Caki2 (cell line): ENCODE data around the gene ZDHHC21. TPM values are rescaled to one million over a fixed set of nuclear protein-coding genes. Genes with fewer than 3 reads are reported as not detected.
A peak's percentile ranks its signal among the peaks of the same experiment; 100 is the strongest.

Experiments
- DNase-seq: peaks from one replicate; pipeline ENCODE4 v3.0.0-alpha.2; 2015; ENCODE audit warnings: low read depth
- in situ Hi-C: cut with HindIII; loops from 2 replicates; pipeline ENCODE4 v1.10.0; 2016; ENCODE audit warnings: low sequenced_read_pairs, low pct_unique_long_range_greater_than_20kb, mixed read lengths
- total RNA-seq: library from RNA; depleted of rRNA; stranded (reverse); fragments of >200 nt; shearing (Covaris generic); gene quantifications from 2 replicates; pipeline ENCODE4 v1.2.3, GENCODE V29; 2014; ENCODE audit warnings: low replicate concordance

The ZDHHC21 gene
- total RNA-seq, 1 experiment from 2014 or later: 1.8 TPM

DNA sequence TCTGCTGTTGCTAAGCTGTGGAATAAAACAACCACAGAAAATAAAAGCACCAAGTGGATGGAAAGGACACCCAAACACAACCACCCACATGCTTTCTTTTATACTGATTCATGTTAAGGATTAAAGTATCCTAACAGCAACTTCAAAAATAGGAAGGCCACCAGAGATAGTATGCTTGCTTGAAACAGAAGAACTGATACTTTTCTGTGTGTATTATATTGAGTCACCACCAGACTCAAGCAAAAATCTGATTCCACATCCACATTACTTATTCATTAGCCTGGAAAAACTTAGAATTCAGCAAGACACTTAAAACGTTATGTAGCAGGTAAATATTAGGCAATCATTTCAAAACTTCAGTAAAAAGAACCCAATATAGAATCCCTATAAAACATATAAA lies 52.3 kb downstream of the ZDHHC21 start:
- in situ Hi-C loops: no loop called here
- no peak for DNase-seq

DNA sequence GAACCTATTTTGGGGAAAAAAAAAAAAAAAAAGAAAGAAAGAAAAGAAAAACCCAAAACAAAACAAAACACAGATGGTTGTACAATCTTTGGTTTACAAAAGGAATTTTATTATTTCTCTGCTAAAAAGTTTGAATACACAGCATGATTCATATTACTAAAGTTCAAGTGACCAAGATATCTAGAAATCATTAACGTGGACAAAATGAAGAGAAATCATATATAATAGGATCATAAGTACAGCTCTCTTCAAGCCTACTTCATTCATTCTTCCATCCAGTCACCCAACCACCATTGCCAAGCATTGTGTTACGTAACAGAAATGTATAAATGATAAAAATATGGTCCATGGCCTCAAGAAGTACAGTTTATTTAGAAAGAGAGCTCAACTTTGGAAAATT lies 52.9 kb downstream of the ZDHHC21 start:
- DNase-seq: no peak
- in situ Hi-C loops: no loop called here

DNA sequence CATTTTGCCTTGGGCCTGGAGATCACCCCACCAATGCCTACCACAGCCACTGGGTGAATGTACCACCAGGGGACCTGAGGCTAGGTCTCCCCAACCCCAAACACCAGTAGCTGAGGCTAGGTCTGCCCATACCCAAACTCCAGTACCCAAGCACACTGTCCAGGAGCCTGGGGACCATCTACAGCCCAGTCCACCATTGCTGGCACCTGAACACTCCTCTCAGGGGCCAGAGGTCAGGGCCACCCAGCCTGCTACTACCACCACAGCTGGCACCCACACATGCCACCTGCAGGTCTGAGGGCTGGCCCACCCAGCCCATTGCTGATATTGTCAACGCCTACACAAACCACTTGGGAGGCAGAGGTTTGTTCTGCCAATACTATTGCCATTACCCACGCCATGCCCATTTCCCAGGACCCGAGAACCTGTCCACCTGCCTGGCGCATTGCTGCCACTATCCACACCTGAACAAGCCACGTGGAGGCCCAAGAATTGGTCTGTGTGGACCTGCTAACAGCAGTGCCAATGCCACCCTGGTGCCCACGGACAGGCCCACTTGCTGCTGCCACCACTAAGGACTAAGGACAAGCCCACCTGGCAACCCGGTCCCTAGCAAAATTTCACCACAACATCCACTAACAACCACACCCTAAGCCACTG lies 59.2 kb downstream of the ZDHHC21 start:
- no peak for DNase-seq
- in situ Hi-C loops: no loop called here

GRCh38 chr9:14633148-14633547 lies 60.1 kb downstream of the ZDHHC21 start:
- no peak for DNase-seq
- in situ Hi-C loops: no loop called here

DNA sequence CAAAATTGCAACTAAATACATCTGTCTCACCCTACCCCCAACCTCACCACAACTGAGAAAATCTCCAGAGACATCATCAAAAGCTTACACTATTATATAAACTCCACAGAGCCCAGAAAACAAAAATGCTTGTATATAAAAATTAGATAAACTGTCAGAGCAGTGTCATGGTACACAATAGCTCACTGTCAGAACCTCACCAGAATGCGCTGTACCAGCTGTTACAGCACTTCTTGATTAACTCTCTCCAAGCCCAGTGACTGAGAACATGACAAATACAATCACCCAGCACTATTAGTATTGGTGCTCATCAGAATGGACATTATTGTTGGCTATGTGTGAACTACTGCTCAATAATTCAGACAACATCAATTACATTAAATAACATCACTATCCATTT lies 65.7 kb downstream of the ZDHHC21 start:
- DNase-seq: no peak
- in situ Hi-C loops: no loop called here

DNA sequence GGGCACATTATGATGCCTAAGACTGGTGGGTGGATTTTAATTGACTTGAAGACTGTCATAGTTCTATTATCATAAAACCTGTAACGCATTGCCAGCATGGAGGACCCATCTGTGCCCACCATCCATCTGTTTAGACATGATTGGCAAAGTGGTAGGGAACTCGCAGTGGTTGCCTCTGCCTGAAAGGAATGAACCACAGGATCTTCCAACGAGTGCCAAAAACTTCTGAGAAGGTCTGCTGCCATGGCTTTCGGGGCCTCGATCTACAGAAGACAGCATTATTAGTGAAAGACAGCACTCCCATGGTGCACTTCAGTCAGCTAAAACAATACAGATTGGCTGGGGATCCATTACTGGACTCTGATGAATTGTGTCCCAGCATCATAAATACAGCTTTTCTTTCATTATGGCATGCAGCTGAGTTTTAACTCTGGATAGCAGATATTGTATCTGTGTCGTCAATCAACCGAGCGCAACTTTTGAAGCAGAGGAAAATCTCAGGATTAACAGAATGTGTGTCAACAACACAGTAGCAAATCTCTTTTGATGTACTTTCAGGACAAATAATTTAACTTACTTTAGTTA lies 74.3 kb downstream of the ZDHHC21 start:
- no peak for DNase-seq
- in situ Hi-C loops: no loop called here

DNA sequence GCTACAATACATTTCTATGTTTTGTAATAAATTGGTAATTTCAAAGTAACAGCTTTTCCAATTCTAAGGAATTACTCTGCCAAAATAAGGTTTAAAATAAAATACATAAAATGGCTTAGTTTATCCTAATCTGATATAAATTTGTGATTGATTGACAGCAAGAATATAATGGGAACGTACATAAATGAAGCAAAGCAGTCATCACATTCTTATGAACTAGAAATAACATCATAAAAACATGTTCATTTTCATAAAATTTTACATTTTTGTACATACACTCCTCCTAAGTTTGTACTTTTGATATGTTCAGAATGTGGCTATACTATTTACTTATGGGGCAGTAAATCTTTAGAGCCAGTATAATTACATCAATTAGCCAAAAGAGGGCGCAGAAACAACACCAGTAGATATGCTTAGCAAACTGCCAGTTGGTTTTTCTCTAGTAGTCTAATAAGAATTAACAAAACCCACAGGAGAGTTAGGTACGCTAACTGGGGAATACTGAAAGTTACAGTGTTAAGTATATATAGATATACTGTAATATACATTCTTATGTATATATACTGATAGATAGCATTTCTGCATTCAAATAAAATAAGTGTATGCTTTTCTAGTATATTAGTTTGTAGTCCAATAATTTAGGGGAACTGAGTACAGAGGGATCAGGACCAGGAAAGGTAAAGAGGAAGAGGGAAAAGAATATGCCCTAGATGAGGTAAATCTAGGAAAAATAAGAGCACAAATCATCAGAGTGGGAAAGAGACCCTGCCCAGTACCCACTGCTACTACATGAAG lies 76.8 kb downstream of the ZDHHC21 start:
- in situ Hi-C loops: no loop called here

DNA sequence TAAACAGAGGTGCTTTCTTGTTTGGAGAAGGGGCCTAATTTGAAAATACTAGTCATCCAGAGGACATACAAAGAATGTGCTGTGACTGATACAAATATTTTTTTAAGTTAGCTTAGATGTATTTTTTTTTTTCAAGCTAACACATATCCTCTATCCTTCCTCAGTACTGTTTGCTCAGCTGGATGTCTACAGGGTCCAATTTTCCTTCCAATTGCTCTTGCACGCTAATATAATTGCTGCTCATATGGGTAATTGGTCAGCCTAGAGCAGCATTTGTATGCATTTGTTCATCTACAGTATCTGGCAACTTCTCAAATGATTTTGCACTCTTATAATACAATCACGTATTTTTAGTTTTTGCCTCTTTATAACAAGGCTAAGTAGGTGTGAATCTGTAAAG lies 84.7 kb downstream of the ZDHHC21 start:
- in situ Hi-C loops: no loop called here

More for the DNA sequence above, 76.8 kb downstream of the ZDHHC21 start:
- DNase-seq: peak; percentile 6

DNA sequence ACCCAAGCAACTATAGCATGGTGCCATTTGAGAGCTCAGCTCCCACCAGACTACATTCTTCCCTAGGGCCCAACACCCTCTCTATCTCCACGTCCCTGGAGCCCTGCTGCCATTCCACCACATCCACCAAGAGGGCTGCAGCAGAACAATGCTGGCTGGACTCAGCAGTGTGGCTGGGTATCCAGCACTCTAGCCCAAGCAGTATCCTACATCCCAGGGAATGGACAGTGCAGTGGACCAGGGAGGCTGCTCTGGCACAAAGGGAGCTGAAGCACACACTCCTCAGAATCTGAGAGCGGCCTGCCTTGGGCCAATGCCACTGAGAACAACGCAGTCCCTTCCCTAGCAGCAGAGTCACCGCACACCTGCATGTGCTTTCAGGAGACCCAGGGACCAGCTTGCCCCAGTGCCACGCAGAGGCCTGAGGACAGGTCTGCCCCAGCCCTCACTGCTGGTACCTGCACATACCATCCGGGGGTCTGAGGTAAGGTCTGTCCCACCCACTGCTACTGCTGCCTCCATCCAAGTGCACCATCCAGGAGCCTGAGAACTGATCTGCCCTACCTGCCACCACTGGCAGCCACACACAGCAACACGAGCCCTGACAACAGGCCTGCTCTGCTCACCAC lies 95.9 kb downstream of the ZDHHC21 start:
- DNase-seq: no peak
- in situ Hi-C loops: no loop called here

More for the DNA sequence above, 84.7 kb downstream of the ZDHHC21 start:
- no peak for DNase-seq

DNA sequence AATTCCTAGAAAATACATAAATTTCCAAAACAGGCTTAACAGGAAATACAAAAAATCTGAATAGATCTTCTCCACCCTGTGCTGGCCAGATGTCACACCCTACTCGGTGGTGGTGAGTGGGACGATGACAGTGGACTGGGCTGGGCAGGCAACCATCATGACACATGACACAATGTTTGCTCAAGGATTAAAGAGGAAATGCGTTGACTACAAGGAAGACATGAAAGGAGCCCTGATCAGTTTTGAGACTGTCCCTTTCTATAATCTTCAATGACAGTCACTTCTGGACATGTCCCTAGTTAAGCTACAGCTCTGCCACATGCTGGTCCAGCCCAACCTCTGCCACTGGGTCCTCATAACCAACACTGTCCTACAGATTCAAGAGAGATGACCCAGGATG lies 99.8 kb downstream of the ZDHHC21 start:
- no peak for DNase-seq

DNA sequence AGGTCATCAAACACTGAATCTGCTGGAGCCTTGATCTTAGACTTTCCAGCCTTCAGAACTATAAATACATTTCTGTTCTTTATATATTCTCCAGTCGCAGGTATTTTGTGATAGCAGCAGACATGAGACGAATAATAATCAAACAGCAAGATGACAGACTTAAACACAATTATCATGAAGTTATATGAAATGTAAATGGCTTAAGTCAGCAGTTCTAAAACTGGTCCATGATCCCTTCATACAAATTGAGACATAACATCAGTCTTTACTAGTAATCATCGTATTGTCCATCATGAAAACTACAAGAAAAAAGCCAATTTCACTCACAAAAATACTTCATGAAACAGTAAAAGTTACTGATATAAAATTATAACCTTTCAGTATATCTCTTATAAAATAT lies 101.8 kb downstream of the ZDHHC21 start:
- in situ Hi-C loops: no loop called here
- DNase-seq: no peak

More for the DNA sequence above, 99.8 kb downstream of the ZDHHC21 start:
- in situ Hi-C loops: no loop called here

DNA sequence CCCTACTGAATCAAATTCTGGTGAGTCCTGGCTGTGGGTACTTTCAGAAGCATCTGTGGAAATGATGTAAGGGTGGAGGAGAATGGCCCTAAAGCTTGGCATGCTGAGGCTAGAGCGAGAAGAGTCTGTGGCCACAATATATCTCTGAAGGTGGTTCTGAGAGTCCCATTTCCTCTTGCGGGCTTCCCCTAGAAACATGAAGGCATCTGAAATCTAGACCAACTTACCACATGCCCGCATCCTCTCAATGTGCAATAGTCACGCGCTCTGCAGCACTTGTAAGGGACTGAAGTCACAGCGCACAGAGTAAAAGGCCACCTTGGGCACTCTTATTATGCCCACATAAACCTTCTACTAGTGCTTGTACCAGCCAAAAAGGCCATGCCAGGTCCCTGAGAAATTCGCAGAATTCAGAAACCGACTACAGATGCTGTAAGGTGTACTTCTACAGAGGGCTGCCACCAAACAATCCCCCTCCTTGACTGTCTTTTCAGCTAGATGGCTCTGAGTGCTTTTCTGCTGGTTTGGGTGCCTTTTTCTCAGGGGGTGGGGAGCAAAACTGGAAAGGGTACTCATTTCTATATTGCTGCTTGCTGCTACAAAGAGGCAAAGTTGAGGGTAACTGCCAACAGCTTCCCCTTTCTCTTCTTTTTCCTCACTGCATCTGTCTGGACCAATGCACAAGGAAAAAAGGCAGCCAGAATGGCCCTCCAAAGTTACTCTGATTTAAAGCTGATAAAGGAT lies 107.3 kb downstream of the ZDHHC21 start:
- DNase-seq: no peak
- in situ Hi-C loops: no loop called here

DNA sequence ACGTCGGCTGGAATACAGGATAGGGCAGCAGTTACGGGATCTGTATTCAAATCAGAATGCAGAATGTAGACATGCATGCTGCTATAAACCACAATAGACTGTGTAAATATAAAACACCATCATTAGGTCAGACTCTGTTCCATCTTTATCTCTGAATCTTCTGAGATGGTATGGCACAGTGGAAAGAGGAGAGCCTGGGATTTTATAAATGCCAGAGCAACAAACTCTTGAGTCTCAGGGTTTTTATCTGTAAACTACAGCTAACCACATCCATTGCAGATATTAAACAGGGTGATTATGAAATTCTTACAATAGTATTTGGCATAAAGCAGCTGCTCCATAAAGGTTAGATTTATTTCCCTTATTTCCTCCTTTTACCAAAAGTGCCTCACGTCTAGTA lies 108.7 kb downstream of the ZDHHC21 start:
- no peak for DNase-seq

GRCh38 chr9:14578030-14578429 lies 115.2 kb downstream of the ZDHHC21 start:
- no peak for DNase-seq
- in situ Hi-C loops: no loop called here

More for the DNA sequence above, 108.7 kb downstream of the ZDHHC21 start:
- in situ Hi-C loops: no loop called here

GRCh38 chr9:14574173-14574572 lies 119.1 kb downstream of the ZDHHC21 start:
- in situ Hi-C loops: no loop called here
- no peak for DNase-seq

GRCh38 chr9:14573319-14573718 lies 119.9 kb downstream of the ZDHHC21 start:
- no peak for DNase-seq
- in situ Hi-C loops: no loop called here

GRCh38 chr9:14565352-14566016 lies 127.7 kb downstream of the ZDHHC21 start:
- no peak for DNase-seq
- in situ Hi-C loops: no loop called here
